Peyer's patch (tissue), 4 donors: ENCODE data around the gene UBE2S. TPM values are rescaled to one million over a fixed set of nuclear protein-coding genes. Genes with fewer than 3 reads are reported as not detected.
"Not testable (repeated sequence)": the region's sequence is repeated elsewhere in the genome, so short reads cannot be mapped to it uniquely, and the experiment has no call there.

Source experiments
- DNase-seq, 3 donors: peaks; one replicate each; pipeline ENCODE4 v3.0.0-alpha.2; 2017 to 2019
- H3K27ac ChIP-seq, 4 donors: fragments of 200-600 bp; sonication (generic); one replicate each; pipeline ENCODE4 v1.5.1; 2016 to 2019
- H3K27me3 ChIP-seq, 2 donors: fragments of 200-600 bp; sonication (generic); one replicate each; pipeline ENCODE4 v1.5.1; 2019
- H3K36me3 ChIP-seq, 3 donors: fragments of 200-600 bp; sonication (generic); one replicate each; pipeline ENCODE4 v1.5.1; 2016 to 2019
- H3K4me1 ChIP-seq, 4 donors: fragments of 200-600 bp; sonication (generic); one replicate each; pipeline ENCODE4 v1.5.1; 2016 to 2019
- H3K4me3 ChIP-seq, 4 donors: fragments of 200-600 bp; sonication (generic); 1 replicate in 3 of 4; 2 replicates in 1 of 4; pipeline ENCODE4 v1.5.1; 2016 to 2019; ENCODE audit warnings: mild to moderate bottlenecking in 1 of 4
- H3K9me3 ChIP-seq, 4 donors: fragments of 200-600 bp; sonication (generic); one replicate each; pipeline ENCODE4 v1.5.1; 2016 to 2019; ENCODE audit warnings: mild to moderate bottlenecking in 1 of 4
- CTCF ChIP-seq, 6 experiments: fragments of 450-650 bp in 4 of 6; fragments of 200-600 bp in 2 of 6; sonication (generic) in 1 of 6; IDR thresholded peaks; one replicate each; pipeline ENCODE4 v1.5.1; 2017 to 2019; ENCODE audit warnings: antibody characterized with exemption in 6 of 6, mild to moderate bottlenecking in 3 of 6, moderate library complexity in 1 of 6
- POLR2A ChIP-seq, 2 donors: fragments of 450-650 bp; IDR thresholded peaks; one replicate each; pipeline ENCODE4 v1.5.1; 2017; ENCODE audit warnings: antibody characterized with exemption in 2 of 2, mild to moderate bottlenecking in 2 of 2, moderate library complexity in 2 of 2
- total RNA-seq, 4 donors: library from RNA; depleted of rRNA; stranded (reverse); fragments of >200 nt; gene quantifications; one replicate each; pipeline ENCODE4 v1.1.0, GENCODE V29; 2016

The UBE2S gene
- total RNA-seq, 4 donors from 2014 or later: 5.2 to 9.1 (median 7.6) TPM

- Histone ChIP-seq H3K27me3 (peaks cover 0 to 26% of the 10 kb centered on the region in 2 donors), H3K36me3 (peaks cover 0 to 17% (median 0%) of the 10 kb centered on the region in 3 donors), H3K27ac (no peak overlapping the region), H3K9me3 (no peaks in the 10 kb centered on the region), H3K4me3 (peak overlapping the region in 2 of 4 donors; percentile 2 to 22), H3K4me1 (peaks cover 0 to 24% (median 9%) of the 10 kb centered on the region in 4 donors)
- TF ChIP-seq CTCF (IDR thresholded peaks at IDR 0.05) (no peak), POLR2A (IDR thresholded peaks at IDR 0.05) (no peak)
- DNase-seq: peak in 2 of 3 donors; percentile 56 to 67
Measured at GRCh38 chr19:55452749-55453346, 45.3 kb upstream of the UBE2S start.

DNA sequence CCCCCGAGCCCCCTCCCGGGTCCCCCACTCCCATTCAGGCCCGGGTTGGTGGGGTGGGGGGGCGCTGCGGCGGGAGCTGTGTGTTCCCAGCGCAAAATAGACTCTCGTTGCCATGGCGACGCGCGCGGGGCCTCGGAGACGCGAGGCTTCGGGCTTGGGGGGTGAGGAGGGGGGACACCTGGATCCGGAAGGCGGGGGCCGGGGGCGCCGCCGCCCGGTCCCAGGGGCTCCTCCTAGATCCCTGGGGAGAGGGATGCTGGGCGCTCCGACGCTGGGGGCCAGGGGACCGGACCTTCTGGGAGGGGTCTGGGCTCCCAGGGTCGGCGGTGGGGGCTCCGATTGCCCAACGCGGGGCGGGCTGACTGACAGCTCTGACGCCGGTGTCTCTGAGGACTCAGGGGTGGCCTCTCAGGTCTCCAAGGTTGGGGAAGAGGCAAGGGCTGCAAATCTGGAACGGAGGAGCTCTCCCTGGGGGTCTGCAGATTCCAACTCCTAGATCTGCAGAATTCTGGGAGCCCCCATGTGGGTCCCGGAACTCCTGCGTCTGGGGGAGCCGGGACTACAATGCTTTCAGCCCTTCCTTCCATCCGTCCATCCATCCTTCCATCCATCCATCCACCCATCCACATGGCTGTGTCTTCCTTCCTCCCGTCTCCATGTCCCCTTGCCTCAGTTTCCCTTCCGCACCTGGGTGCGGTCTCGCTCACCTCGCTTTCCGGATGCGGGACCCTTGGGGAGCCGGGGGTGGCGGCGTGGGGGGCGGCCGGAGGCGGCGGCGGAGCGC is 44.6 kb upstream of the UBE2S start:
- Histone ChIP-seq H3K36me3 (peaks cover 0 to 17% (median 0%) of the 10 kb centered on the region in 3 donors), H3K4me1 (peaks cover 0 to 24% (median 9%) of the 10 kb centered on the region in 4 donors), H3K9me3 (no peaks in the 10 kb centered on the region), H3K4me3 (peak overlapping the region in 2 of 4 donors; percentile 2 to 41), H3K27me3 (peaks cover 0 to 26% of the 10 kb centered on the region in 2 donors), H3K27ac (no peak overlapping the region)
- TF ChIP-seq POLR2A (IDR thresholded peaks at IDR 0.05) (no peak), CTCF (IDR thresholded peaks at IDR 0.05) (no peak)
- no peak for DNase-seq

DNA sequence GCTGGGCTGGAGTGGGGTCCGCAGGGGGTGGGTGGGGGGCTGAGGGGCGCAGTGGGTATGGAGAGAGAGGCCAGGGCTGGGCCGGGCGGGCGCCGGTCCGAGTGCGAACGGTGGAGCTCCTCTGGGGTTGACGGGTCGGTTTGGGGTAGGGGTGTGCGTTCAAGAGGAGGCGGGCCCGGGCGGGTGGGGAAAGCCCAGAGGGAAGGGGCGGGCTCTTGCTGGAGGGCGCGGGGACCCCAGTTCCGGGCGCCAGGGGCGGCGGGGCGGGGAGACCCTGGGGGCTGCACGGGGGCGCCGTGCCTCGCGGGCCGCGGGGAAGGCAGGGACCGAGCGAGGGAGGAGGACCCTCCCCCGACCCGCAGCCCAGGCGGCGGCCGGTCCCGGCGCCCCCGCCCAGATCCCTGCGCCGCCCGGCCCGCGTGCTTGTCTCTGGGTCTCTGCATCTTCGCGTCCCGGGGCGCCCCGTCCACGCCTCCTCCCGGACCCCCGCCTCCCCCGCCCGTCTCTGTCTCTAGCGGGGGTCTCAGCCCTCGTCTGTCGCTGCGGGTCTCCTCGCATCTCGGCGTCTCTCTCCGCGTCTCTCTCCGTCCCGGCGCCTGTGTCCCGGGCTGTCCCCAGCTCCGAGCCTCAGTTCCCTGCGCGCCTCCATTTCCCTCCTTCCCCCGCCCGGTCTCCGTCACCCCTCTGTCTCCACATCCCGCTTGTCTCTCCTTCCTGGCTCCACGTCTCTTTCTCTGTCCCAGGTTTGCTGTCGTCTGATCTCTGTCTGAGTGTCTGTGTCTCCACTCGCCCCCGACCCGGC is 43.8 kb upstream of the UBE2S start:
- no peak for TF ChIP-seq CTCF (IDR thresholded peaks at IDR 0.05)
- no peak for TF ChIP-seq POLR2A (IDR thresholded peaks at IDR 0.05)
- Histone ChIP-seq H3K27me3 (peaks cover 0 to 26% of the 10 kb centered on the region in 2 donors), H3K9me3 (no peaks in the 10 kb centered on the region), H3K36me3 (peaks cover 0 to 14% (median 0%) of the 10 kb centered on the region in 3 donors), H3K27ac (no peak overlapping the region), H3K4me3 (peak overlapping the region in 2 of 4 donors; percentile 2 to 41), H3K4me1 (peaks cover 0 to 24% (median 9%) of the 10 kb centered on the region in 4 donors)
- DNase-seq: no peak

- H3K27ac ChIP-seq: no peak overlapping the region
- no peak for DNase-seq
- peaks cover 0 to 31% of the 10 kb centered on the region in 2 donors for H3K27me3 ChIP-seq
Measured at GRCh38 chr19:55449469-55449868, 41.9 kb upstream of the UBE2S start.

DNA sequence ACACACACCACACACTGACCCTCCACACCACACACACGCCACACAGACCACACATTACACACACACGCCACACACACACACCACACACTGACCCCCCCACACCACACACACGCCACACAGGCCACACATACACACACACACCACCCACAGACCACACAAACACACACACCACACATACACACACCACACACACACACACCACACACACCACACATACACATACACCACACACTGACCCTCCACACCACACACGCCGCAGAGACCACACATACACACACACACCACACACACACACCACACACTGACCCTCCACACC is 40.5 kb upstream of the UBE2S start:
- not testable (repeated sequence) for H3K9me3 ChIP-seq, H3K27ac ChIP-seq, DNase-seq, H3K36me3 ChIP-seq, H3K4me3 ChIP-seq
- peaks cover 0 to 45% of the 10 kb centered on the region in 2 donors for H3K27me3 ChIP-seq
- H3K4me1 ChIP-seq: peaks cover 0 to 22% (median 9%) of the 10 kb centered on the region in 4 donors

More at GRCh38 chr19:55449469-55449868, 41.9 kb upstream of the UBE2S start:
- TF ChIP-seq POLR2A (IDR thresholded peaks at IDR 0.05): no peak
- TF ChIP-seq CTCF (IDR thresholded peaks at IDR 0.05): no peak
- H3K4me3 ChIP-seq: no peak overlapping the region
- peaks cover 0 to 24% (median 9%) of the 10 kb centered on the region in 4 donors for H3K4me1 ChIP-seq
- no peaks in the 10 kb centered on the region for H3K9me3 ChIP-seq
- no peaks in the 10 kb centered on the region for H3K36me3 ChIP-seq
